PFSK-1 (cell line): ENCODE data around the gene FAM53A.

Experiments
- FOXP2 ChIP-seq: optimal IDR thresholded peaks from 2 replicates; pipeline ENCODE3; 2011; ENCODE audit warnings: borderline replicate concordance, control low read depth, inconsistent platforms; ENCODE audit not compliant: insufficient read depth; ENCODE audit errors: extremely low read length, extremely low read depth
- POLR2AphosphoS5 ChIP-seq: IDR thresholded peaks from 2 replicates; pipeline ENCODE4 v1.6.1; 2012; ENCODE audit warnings: low read depth, mild to moderate bottlenecking, control low read depth, low read length, moderate library complexity
- REST ChIP-seq, 2 experiments: IDR thresholded peaks; 2 replicates each; pipeline versions ENCODE4 v1.6.1 to v1.8.0; 2011 to 2012; ENCODE audit warnings: low read depth in 2 of 2, low read length in 2 of 2, control low read depth in 1 of 2, inconsistent platforms in 1 of 2, mild to moderate bottlenecking in 1 of 2, moderate library complexity in 1 of 2; ENCODE audit not compliant: insufficient read depth in 1 of 2
- SIN3A ChIP-seq: IDR thresholded peaks from 2 replicates; pipeline ENCODE4 v1.6.1; 2012; ENCODE audit warnings: mild to moderate bottlenecking, low read length, moderate library complexity, borderline replicate concordance; ENCODE audit not compliant: insufficient read depth
- TAF1 ChIP-seq: IDR thresholded peaks from 2 replicates; pipeline ENCODE4 v1.6.1; 2012; ENCODE audit warnings: low read length, control low read depth, borderline replicate concordance; ENCODE audit not compliant: insufficient read depth

DNA sequence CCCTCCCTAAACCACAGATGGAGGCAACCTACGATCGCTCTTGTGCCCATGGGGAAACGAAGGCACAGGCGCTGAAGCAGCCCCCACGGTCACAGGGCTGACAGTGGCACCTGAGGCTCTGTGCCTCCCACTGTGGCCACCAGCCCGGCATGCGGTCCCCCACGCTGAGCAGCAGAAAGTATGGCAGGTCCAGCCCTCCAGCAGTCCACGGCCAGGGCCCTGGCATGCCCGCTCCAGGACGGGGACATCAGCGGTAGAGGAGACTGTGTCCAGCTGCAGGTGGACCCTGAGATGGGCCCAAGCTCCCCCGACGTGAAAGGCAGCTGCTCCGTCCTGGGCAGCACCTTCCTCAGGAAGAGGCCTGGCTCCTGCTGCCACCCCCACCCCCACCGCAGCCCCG lies 61.2 kb downstream of the FAM53A start:
- TF ChIP-seq POLR2AphosphoS5 (no peak), REST (IDR thresholded peaks at IDR 0.05; ENCODE audit: insufficient read depth in 1 of 2, low read depth in 2 of 2, low read length in 2 of 2) (no peak), TAF1 (no peak), FOXP2 (no peak), SIN3A (no peak)
